Measurements from ENCODE around the gene SPCS3.

The SPCS3 gene

GRCh38 chr4:176298664-176299063 is 21.1 kb upstream of the SPCS3 start:
- Histone ChIP-seq H3K36me3 (ENCODE audit: insufficient read depth, low read length) (no peaks in the 10 kb centered on the region), H3K9me3 (ENCODE audit: low read depth, low read length) (no peaks in the 10 kb centered on the region), H3K9ac (ENCODE audit: insufficient read length) (no peak overlapping the region), H3K4me3 (no peak overlapping the region), H3K27ac (no peak overlapping the region)
- DNase-seq (ENCODE audit: low read depth, low spot score): no peak
- TF ChIP-seq EZH2 (IDR thresholded peaks at IDR 0.05): no peak
- TF ChIP-seq FOXP2 (optimal IDR thresholded peaks at IDR 0.05; ENCODE audit: control extremely low read depth, extremely low read length, insufficient read depth): no peak
- TF ChIP-seq POLR2AphosphoS5 (IDR thresholded peaks at IDR 0.05; ENCODE audit: borderline replicate concordance, low read depth, low read length): no peak

GRCh38 chr4:176300036-176300435 is 19.7 kb upstream of the SPCS3 start:
- no peak for TF ChIP-seq FOXP2 (optimal IDR thresholded peaks at IDR 0.05; ENCODE audit: control extremely low read depth, extremely low read length, insufficient read depth)
- TF ChIP-seq POLR2AphosphoS5 (IDR thresholded peaks at IDR 0.05; ENCODE audit: borderline replicate concordance, low read depth, low read length): no peak
- no peak for TF ChIP-seq EZH2 (IDR thresholded peaks at IDR 0.05)
- DNase-seq (ENCODE audit: low read depth, low spot score): no peak
- no peak overlapping the region for H3K4me3 ChIP-seq
- no peak overlapping the region for H3K27ac ChIP-seq
- H3K36me3 ChIP-seq (ENCODE audit: insufficient read depth, low read length): no peaks in the 10 kb centered on the region
- H3K9ac ChIP-seq (ENCODE audit: insufficient read length): no peak overlapping the region
- H3K9me3 ChIP-seq (ENCODE audit: low read depth, low read length): no peaks in the 10 kb centered on the region

- H3K36me3 ChIP-seq (ENCODE audit: insufficient read depth, low read length): no peaks in the 10 kb centered on the region
- H3K9ac ChIP-seq (ENCODE audit: insufficient read length): no peak overlapping the region
- no peak for DNase-seq (ENCODE audit: low read depth, low spot score)
- H3K27ac ChIP-seq: no peak overlapping the region
- no peak overlapping the region for H3K4me3 ChIP-seq
- no peak for TF ChIP-seq EZH2 (IDR thresholded peaks at IDR 0.05)
- no peak for TF ChIP-seq POLR2AphosphoS5 (IDR thresholded peaks at IDR 0.05; ENCODE audit: borderline replicate concordance, low read depth, low read length)
- no peak for TF ChIP-seq FOXP2 (optimal IDR thresholded peaks at IDR 0.05; ENCODE audit: control extremely low read depth, extremely low read length, insufficient read depth)
- H3K9me3 ChIP-seq (ENCODE audit: low read depth, low read length): no peaks in the 10 kb centered on the region
Measured at GRCh38 chr4:176300565-176300964, 19.2 kb upstream of the SPCS3 start.

- Histone ChIP-seq H3K27ac (no peak overlapping the region), H3K4me3 (no peak overlapping the region), H3K9me3 (ENCODE audit: low read depth, low read length) (no peaks in the 10 kb centered on the region), H3K36me3 (ENCODE audit: insufficient read depth, low read length) (no peaks in the 10 kb centered on the region), H3K9ac (ENCODE audit: insufficient read length) (no peak overlapping the region)
- DNase-seq (ENCODE audit: low read depth, low spot score): no peak
- TF ChIP-seq POLR2AphosphoS5 (IDR thresholded peaks at IDR 0.05; ENCODE audit: borderline replicate concordance, low read depth, low read length) (no peak), FOXP2 (optimal IDR thresholded peaks at IDR 0.05; ENCODE audit: control extremely low read depth, extremely low read length, insufficient read depth) (no peak), EZH2 (IDR thresholded peaks at IDR 0.05) (no peak)
Measured at GRCh38 chr4:176302283-176303275, 17.2 kb upstream of the SPCS3 start.

- Histone ChIP-seq H3K9me3 (ENCODE audit: low read depth, low read length) (no peaks in the 10 kb centered on the region), H3K27ac (no peak overlapping the region), H3K9ac (ENCODE audit: insufficient read length) (no peak overlapping the region), H3K36me3 (ENCODE audit: insufficient read depth, low read length) (no peaks in the 10 kb centered on the region), H3K4me3 (no peak overlapping the region)
- no peak for DNase-seq (ENCODE audit: low read depth, low spot score)
- TF ChIP-seq FOXP2 (optimal IDR thresholded peaks at IDR 0.05; ENCODE audit: control extremely low read depth, extremely low read length, insufficient read depth) (no peak), POLR2AphosphoS5 (IDR thresholded peaks at IDR 0.05; ENCODE audit: borderline replicate concordance, low read depth, low read length) (no peak), EZH2 (IDR thresholded peaks at IDR 0.05) (no peak)
Measured at GRCh38 chr4:176303938-176304337, 15.8 kb upstream of the SPCS3 start.

GRCh38 chr4:176306837-176307665 is 12.7 kb upstream of the SPCS3 start:
- no peak for TF ChIP-seq FOXP2 (optimal IDR thresholded peaks at IDR 0.05; ENCODE audit: control extremely low read depth, extremely low read length, insufficient read depth)
- no peak for TF ChIP-seq EZH2 (IDR thresholded peaks at IDR 0.05)
- TF ChIP-seq POLR2AphosphoS5 (IDR thresholded peaks at IDR 0.05; ENCODE audit: borderline replicate concordance, low read depth, low read length): no peak
- H3K9ac ChIP-seq (ENCODE audit: insufficient read length): no peak overlapping the region
- H3K27ac ChIP-seq: no peak overlapping the region
- H3K4me3 ChIP-seq: no peak overlapping the region
- no peaks in the 10 kb centered on the region for H3K9me3 ChIP-seq (ENCODE audit: low read depth, low read length)
- no peak for DNase-seq (ENCODE audit: low read depth, low spot score)
- H3K36me3 ChIP-seq (ENCODE audit: insufficient read depth, low read length): no peaks in the 10 kb centered on the region

- no peak for DNase-seq (ENCODE audit: low read depth, low spot score)
- no peak for TF ChIP-seq FOXP2 (optimal IDR thresholded peaks at IDR 0.05; ENCODE audit: control extremely low read depth, extremely low read length, insufficient read depth)
- no peak for TF ChIP-seq EZH2 (IDR thresholded peaks at IDR 0.05)
- TF ChIP-seq POLR2AphosphoS5 (IDR thresholded peaks at IDR 0.05; ENCODE audit: borderline replicate concordance, low read depth, low read length): no peak
- no peaks in the 10 kb centered on the region for H3K36me3 ChIP-seq (ENCODE audit: insufficient read depth, low read length)
- H3K4me3 ChIP-seq: no peak overlapping the region
- H3K27ac ChIP-seq: no peak overlapping the region
- no peaks in the 10 kb centered on the region for H3K9me3 ChIP-seq (ENCODE audit: low read depth, low read length)
- no peak overlapping the region for H3K9ac ChIP-seq (ENCODE audit: insufficient read length)
Measured at GRCh38 chr4:176307666-176307930, 12.2 kb upstream of the SPCS3 start.

- H3K4me3 ChIP-seq: no peak overlapping the region
- no peak overlapping the region for H3K27ac ChIP-seq
- H3K9ac ChIP-seq (ENCODE audit: insufficient read length): no peak overlapping the region
Measured at GRCh38 chr4:176308441-176308840, 11.3 kb upstream of the SPCS3 start.

More at GRCh38 chr4:176308441-176308840, 11.3 kb upstream of the SPCS3 start:
- TF ChIP-seq POLR2AphosphoS5 (IDR thresholded peaks at IDR 0.05; ENCODE audit: borderline replicate concordance, low read depth, low read length) (no peak), EZH2 (IDR thresholded peaks at IDR 0.05) (no peak), FOXP2 (optimal IDR thresholded peaks at IDR 0.05; ENCODE audit: control extremely low read depth, extremely low read length, insufficient read depth) (no peak)
- Histone ChIP-seq H3K9me3 (ENCODE audit: low read depth, low read length) (no peaks in the 10 kb centered on the region), H3K36me3 (ENCODE audit: insufficient read depth, low read length) (no peaks in the 10 kb centered on the region)
- no peak for DNase-seq (ENCODE audit: low read depth, low spot score)

Data from SK-N-MC (cell line).